Nephron (organoid): ENCODE measurements around the gene STARD10.

Source experiments
- H3K27ac Mint-ChIP-seq, 3 experiments: 2 replicates each; pipeline ENCODE4 v1.8.0; 2020; ENCODE audit warnings: mixed read lengths in 3 of 3, mild to moderate bottlenecking in 2 of 3, moderate library complexity in 1 of 3
- H3K27me3 Mint-ChIP-seq: 2 replicates; pipeline ENCODE4 v1.8.0; 2021; ENCODE audit warnings: low read depth, mild to moderate bottlenecking, moderate library complexity, mixed read lengths
- H3K36me3 Mint-ChIP-seq: 2 replicates; pipeline ENCODE4 v1.8.0; 2020; ENCODE audit warnings: low read depth, mixed read lengths
- H3K4me1 Mint-ChIP-seq: 2 replicates; pipeline ENCODE4 v1.8.0; 2020; ENCODE audit warnings: mixed read lengths
- H3K4me3 Mint-ChIP-seq, 3 experiments: 2 replicates each; pipeline ENCODE4 v1.8.0; 2020; ENCODE audit warnings: mild to moderate bottlenecking in 3 of 3, mixed read lengths in 3 of 3, moderate library complexity in 2 of 3
- H3K9me3 Mint-ChIP-seq: 2 replicates; pipeline ENCODE4 v1.8.0; 2020; ENCODE audit warnings: mixed read lengths
- TF ChIP-seq, protein P1 (sequence below), 3 experiments: fragments of 200-600 bp; sonication (generic); IDR thresholded peaks; one replicate each; pipeline ENCODE4 v1.5.0; 2021; ENCODE audit warnings: antibody characterized with exemption in 3 of 3; ENCODE audit not compliant: unreplicated experiment in 3 of 3

The STARD10 gene

GRCh38 chr11:72786305-72787215 is 7.3 kb downstream of the STARD10 start:
- H3K27me3 Mint-ChIP-seq: peaks cover 7% of the 10 kb centered on the region
- TF ChIP-seq, protein P1, sequence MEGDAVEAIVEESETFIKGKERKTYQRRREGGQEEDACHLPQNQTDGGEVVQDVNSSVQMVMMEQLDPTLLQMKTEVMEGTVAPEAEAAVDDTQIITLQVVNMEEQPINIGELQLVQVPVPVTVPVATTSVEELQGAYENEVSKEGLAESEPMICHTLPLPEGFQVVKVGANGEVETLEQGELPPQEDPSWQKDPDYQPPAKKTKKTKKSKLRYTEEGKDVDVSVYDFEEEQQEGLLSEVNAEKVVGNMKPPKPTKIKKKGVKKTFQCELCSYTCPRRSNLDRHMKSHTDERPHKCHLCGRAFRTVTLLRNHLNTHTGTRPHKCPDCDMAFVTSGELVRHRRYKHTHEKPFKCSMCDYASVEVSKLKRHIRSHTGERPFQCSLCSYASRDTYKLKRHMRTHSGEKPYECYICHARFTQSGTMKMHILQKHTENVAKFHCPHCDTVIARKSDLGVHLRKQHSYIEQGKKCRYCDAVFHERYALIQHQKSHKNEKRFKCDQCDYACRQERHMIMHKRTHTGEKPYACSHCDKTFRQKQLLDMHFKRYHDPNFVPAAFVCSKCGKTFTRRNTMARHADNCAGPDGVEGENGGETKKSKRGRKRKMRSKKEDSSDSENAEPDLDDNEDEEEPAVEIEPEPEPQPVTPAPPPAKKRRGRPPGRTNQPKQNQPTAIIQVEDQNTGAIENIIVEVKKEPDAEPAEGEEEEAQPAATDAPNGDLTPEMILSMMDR (IDR thresholded peaks at IDR 0.05; ENCODE audit: unreplicated experiment in 3 of 3): no peak
- H3K9me3 Mint-ChIP-seq: no peaks in the 10 kb centered on the region
- H3K4me3 Mint-ChIP-seq: no peak overlapping the region
- no peaks in the 10 kb centered on the region for H3K36me3 Mint-ChIP-seq
- peaks cover 20% of the 10 kb centered on the region for H3K4me1 Mint-ChIP-seq
- H3K27ac Mint-ChIP-seq: peak overlapping the region in 1 of 3 experiments; percentile 22

- no peak overlapping the region for H3K4me3 Mint-ChIP-seq
- H3K27ac Mint-ChIP-seq: no peak overlapping the region
- peaks cover 19% of the 10 kb centered on the region for H3K4me1 Mint-ChIP-seq
- H3K9me3 Mint-ChIP-seq: no peaks in the 10 kb centered on the region
- no peaks in the 10 kb centered on the region for H3K36me3 Mint-ChIP-seq
- TF ChIP-seq, protein P1 (IDR thresholded peaks at IDR 0.05; ENCODE audit: unreplicated experiment in 3 of 3): no peak
- H3K27me3 Mint-ChIP-seq: peaks cover 7% of the 10 kb centered on the region
Measured at GRCh38 chr11:72784662-72785061, 9.2 kb downstream of the STARD10 start.

DNA sequence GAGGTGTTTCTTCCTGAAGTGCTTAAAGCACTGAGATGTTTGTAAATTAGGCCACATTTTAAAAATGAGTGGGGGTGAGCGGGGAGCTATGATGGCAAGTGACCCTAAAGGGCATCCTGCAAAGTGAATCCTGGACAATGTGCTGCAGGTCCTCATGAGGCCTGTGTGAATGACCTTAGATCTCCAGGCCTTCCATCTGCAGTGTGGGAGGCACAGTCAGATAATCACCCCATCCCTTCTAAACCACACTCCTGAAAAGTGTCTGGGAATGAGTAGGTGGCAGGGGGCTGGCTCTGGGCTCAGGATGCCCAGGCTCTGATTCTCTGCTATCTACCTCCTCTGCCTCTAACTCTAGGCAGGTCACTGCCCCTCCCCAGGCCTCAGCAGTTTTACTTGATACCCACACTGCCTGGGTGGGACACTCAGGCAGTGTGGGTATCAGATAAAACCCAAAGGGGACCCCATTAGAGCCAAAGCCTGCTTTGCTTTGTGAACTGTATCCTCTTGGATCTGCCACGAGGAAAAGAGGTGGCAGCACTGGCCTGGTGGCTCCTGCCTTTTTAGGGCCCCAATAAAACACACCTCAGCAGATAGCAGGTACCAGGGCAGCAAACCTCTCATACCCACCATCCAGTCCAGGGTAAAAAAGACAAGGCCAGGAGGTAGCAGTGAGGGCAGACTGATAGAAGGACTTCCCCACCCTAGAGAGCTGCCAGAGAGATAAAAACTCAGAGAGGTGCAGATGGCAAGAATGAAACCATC is 10.5 kb downstream of the STARD10 start:
- TF ChIP-seq, protein P1 (IDR thresholded peaks at IDR 0.05; ENCODE audit: unreplicated experiment in 3 of 3): no peak
- Mint-ChIP-seq H3K4me3 (peak overlapping the region; percentile 83 to 93 (median 88)), H3K27me3 (peaks cover 7% of the 10 kb centered on the region), H3K36me3 (no peaks in the 10 kb centered on the region), H3K9me3 (no peaks in the 10 kb centered on the region), H3K27ac (peak overlapping the region; percentile 10 to 67 (median 57)), H3K4me1 (peaks cover 22% of the 10 kb centered on the region)

DNA sequence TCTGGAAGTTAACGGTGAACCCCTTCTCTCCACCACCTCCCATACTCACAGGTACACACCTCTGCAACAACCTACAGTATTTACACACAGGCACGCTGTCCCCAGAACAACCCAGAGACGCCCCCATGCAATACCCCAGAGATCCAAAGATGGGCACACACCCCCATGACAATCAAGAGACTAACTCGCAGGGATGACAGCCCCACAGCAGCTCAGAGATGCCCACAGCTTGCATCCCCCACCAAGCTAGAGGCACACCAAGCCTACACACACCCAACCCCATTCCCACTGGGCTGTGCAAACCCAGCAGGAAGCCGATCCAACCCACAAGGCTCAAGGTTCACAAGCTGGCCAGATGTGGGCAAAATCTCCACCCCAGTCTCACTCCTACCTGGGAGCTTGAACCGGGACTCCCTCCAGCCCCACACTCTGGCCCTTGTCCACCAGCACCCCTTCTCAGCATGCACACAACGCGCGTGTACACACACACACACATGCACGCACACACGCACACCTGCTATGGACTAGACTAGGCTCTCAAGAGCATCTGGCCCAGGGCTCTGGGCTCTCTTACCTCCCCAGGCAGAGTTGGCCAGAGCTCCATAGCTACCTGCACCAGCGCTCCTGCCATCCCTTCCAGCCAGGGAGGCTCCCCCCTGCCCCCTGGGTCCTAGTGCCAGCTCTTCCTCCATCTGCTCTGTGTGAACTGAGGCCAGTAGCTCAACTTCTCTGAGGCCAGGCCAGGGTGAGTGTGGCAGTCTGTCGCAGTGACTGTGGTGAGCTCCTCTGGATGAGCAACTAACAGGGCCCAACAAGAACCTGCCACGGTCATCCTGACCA is 11.5 kb downstream of the STARD10 start:
- TF ChIP-seq, protein P1 (IDR thresholded peaks at IDR 0.05; ENCODE audit: unreplicated experiment in 3 of 3): no peak

GRCh38 chr11:72781313-72782080 is 12.3 kb downstream of the STARD10 start:
- Mint-ChIP-seq H3K36me3 (no peaks in the 10 kb centered on the region), H3K4me3 (peak overlapping the region; percentile 83 to 93 (median 88)), H3K4me1 (peaks cover 22% of the 10 kb centered on the region), H3K27ac (peak overlapping the region in 1 of 3 experiments; percentile 53), H3K27me3 (peaks cover 4% of the 10 kb centered on the region), H3K9me3 (no peaks in the 10 kb centered on the region)
- TF ChIP-seq, protein P1 (IDR thresholded peaks at IDR 0.05; ENCODE audit: unreplicated experiment in 3 of 3): no peak

More for the DNA sequence above, 11.5 kb downstream of the STARD10 start:
- Mint-ChIP-seq H3K4me1 (peaks cover 22% of the 10 kb centered on the region), H3K9me3 (no peaks in the 10 kb centered on the region), H3K27me3 (peaks cover 4% of the 10 kb centered on the region), H3K27ac (peak overlapping the region; percentile 10 to 71 (median 57)), H3K4me3 (peak overlapping the region; percentile 83 to 93 (median 88)), H3K36me3 (no peaks in the 10 kb centered on the region)
